Measurements from ENCODE around the gene LRRTM4.
A peak's percentile ranks its signal among the peaks of the same experiment; 100 is the strongest.
"Not testable (repeated sequence)": the region's sequence is repeated elsewhere in the genome, so short reads cannot be mapped to it uniquely, and the experiment has no call there.

Gene LRRTM4

GRCh38 chr2:77309725-77310124 is 212.5 kb downstream of the LRRTM4 start:
- DNase-seq: no peak

- no peak for DNase-seq
These were observed 220.7 kb downstream of the LRRTM4 start for GRCh38 chr2:77301441-77301840.

- DNase-seq: no peak
These were observed 225.4 kb downstream of the LRRTM4 start for GRCh38 chr2:77296791-77297190.

- no peak for DNase-seq
These were observed 227.7 kb downstream of the LRRTM4 start for GRCh38 chr2:77294474-77294873.

GRCh38 chr2:77284353-77284752 is 237.8 kb downstream of the LRRTM4 start:
- DNase-seq: no peak

GRCh38 chr2:77271262-77271661 is 250.9 kb downstream of the LRRTM4 start:
- DNase-seq: no peak

- DNase-seq: peak; percentile 0
These were observed 251.7 kb downstream of the LRRTM4 start for GRCh38 chr2:77270433-77270832.

- no peak for DNase-seq
These were observed 253.6 kb downstream of the LRRTM4 start for GRCh38 chr2:77268626-77269025.

- DNase-seq: no peak
These were observed 289.2 kb downstream of the LRRTM4 start for GRCh38 chr2:77232909-77233425.

- no peak for DNase-seq
These were observed 293.8 kb downstream of the LRRTM4 start for GRCh38 chr2:77228391-77228790.

- no peak for DNase-seq
These were observed 311.5 kb downstream of the LRRTM4 start for GRCh38 chr2:77210725-77211124.

GRCh38 chr2:77207331-77207730 is 314.8 kb downstream of the LRRTM4 start:
- DNase-seq: no peak

GRCh38 chr2:77201755-77202154 is 320.4 kb downstream of the LRRTM4 start:
- DNase-seq: no peak

- DNase-seq: no peak
These were observed 322.8 kb downstream of the LRRTM4 start for GRCh38 chr2:77199411-77199810.

GRCh38 chr2:77193858-77194448 is 328.2 kb downstream of the LRRTM4 start:
- no peak for DNase-seq

GRCh38 chr2:77192811-77193289 is 329.3 kb downstream of the LRRTM4 start:
- DNase-seq: no peak

- DNase-seq: no peak
These were observed 330.5 kb downstream of the LRRTM4 start for GRCh38 chr2:77191665-77192064.

GRCh38 chr2:77190721-77191346 is 331.3 kb downstream of the LRRTM4 start:
- DNase-seq: no peak

GRCh38 chr2:77185052-77185451 is 337.1 kb downstream of the LRRTM4 start:
- no peak for DNase-seq

- no peak for DNase-seq
These were observed 342.9 kb downstream of the LRRTM4 start for GRCh38 chr2:77179297-77179696.

GRCh38 chr2:77175266-77175780 is 346.9 kb downstream of the LRRTM4 start:
- not testable (repeated sequence) for DNase-seq

GRCh38 chr2:77169426-77169825 is 352.8 kb downstream of the LRRTM4 start:
- no peak for DNase-seq

- DNase-seq: not testable (repeated sequence)
These were observed 358.2 kb downstream of the LRRTM4 start for GRCh38 chr2:77164021-77164420.

GRCh38 chr2:77161009-77161408 is 361.2 kb downstream of the LRRTM4 start:
- DNase-seq: no peak
